A549 (cell line): ENCODE measurements around the gene LRRC19.
A peak's percentile ranks its signal among the peaks of the same experiment; 100 is the strongest.

Experiments used
- BHLHE40 ChIP-seq: IDR thresholded peaks from 2 replicates; pipeline ENCODE4 v1.6.1; 2012; ENCODE audit warnings: low read depth, low read length, inconsistent platforms
- EP300 ChIP-seq, 2 experiments: fragments of >200 bp; sonication (Bioruptor Twin); formaldehyde crosslinking; IDR thresholded peaks; 2 replicates in 1 of 2; 3 replicates in 1 of 2; pipeline ENCODE4 v1.6.1; 2016 to 2017
- HDAC2 ChIP-seq: fragments of 200-600 bp; sonication (generic); IDR thresholded peaks from 2 replicates; pipeline ENCODE4 v1.6.1; 2016
- JUN ChIP-seq, 2 experiments: fragments of >200 bp; sonication (Bioruptor Twin); formaldehyde crosslinking; IDR thresholded peaks; 2 replicates in 1 of 2; 3 replicates in 1 of 2; pipeline ENCODE4 v1.6.1; 2016 to 2017
- NFE2L2 ChIP-seq: fragments of 150-350 bp; conservative IDR thresholded peaks from 2 replicates; pipeline ENCODE4 v1.6.1; 2014; ENCODE audit warnings: low read length
- POLR2A ChIP-seq: IDR thresholded peaks from 2 replicates; pipeline ENCODE4 v1.6.1; 2012; ENCODE audit warnings: mild to moderate bottlenecking, low read length
- TF ChIP-seq, protein P1 (sequence below): fragments of >200 bp; sonication (Bioruptor Twin); formaldehyde crosslinking; IDR thresholded peaks from 3 replicates; pipeline ENCODE4 v1.5.1; 2016
- TF ChIP-seq, protein P2 (sequence below): IDR thresholded peaks from 2 replicates; pipeline ENCODE4 v1.6.1; 2012; ENCODE audit warnings: low read depth, borderline replicate concordance
- TF ChIP-seq, protein P3 (sequence below): fragments of 200-600 bp; sonication (generic); IDR thresholded peaks from 2 replicates; pipeline ENCODE4 v1.6.1; 2016; ENCODE audit warnings: antibody characterized with exemption, mild to moderate bottlenecking, moderate library complexity

DNA sequence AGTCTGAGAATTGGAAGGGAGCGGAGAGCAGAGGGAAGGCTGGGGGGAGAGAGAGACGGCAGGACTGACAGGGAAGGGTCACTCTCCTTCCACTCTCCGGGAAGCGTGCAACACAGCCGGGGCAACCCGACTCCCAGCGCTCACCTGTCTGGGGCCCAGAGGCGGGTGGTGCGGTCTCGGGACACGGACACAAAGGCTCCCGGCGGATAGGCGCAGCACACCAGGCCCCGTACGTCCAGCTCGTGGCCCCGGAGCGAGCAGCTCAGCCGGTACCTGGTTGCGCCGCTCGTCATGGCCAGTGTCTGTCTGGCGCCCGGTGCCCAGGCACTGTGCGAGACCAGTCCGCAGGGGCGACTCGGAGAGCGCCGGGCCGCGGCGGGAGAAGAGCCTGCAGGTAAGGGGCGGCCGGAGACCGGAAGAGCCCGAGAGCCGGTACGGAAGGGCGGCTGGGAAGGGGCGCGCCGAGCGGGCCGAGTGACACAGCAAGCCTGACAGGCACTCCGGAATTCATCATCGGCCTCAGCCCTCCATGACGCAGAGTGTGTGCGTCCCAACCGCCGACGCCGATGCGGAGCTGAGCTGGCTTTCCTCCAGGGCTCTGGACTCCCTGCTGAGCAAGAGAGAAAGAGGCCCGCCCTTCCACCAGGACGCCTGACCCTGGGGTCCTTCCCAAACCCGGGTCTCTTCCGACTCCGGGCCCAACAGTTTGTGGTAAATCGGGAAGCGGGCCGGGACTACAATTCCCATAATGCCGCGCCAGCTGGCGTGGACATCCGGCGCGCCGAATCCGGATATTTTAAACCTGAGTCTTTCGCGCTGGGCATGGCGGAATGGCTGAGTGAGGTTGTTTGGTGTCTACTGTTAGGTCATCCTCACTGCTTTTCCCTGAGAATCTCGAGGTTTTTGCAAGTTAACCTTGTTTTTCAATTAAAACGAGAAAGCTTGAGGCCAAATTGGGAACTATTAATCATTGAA lies 58.4 kb downstream of the LRRC19 start, which contains the start of gene PLAA:
- TF ChIP-seq POLR2A, result no peak; the same call in none of the 2 replicates
- TF ChIP-seq, protein P1, sequence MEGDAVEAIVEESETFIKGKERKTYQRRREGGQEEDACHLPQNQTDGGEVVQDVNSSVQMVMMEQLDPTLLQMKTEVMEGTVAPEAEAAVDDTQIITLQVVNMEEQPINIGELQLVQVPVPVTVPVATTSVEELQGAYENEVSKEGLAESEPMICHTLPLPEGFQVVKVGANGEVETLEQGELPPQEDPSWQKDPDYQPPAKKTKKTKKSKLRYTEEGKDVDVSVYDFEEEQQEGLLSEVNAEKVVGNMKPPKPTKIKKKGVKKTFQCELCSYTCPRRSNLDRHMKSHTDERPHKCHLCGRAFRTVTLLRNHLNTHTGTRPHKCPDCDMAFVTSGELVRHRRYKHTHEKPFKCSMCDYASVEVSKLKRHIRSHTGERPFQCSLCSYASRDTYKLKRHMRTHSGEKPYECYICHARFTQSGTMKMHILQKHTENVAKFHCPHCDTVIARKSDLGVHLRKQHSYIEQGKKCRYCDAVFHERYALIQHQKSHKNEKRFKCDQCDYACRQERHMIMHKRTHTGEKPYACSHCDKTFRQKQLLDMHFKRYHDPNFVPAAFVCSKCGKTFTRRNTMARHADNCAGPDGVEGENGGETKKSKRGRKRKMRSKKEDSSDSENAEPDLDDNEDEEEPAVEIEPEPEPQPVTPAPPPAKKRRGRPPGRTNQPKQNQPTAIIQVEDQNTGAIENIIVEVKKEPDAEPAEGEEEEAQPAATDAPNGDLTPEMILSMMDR, result no peak
- no peak for TF ChIP-seq EP300 (IDR thresholded peaks at IDR 0.05)
- TF ChIP-seq, protein P2, sequence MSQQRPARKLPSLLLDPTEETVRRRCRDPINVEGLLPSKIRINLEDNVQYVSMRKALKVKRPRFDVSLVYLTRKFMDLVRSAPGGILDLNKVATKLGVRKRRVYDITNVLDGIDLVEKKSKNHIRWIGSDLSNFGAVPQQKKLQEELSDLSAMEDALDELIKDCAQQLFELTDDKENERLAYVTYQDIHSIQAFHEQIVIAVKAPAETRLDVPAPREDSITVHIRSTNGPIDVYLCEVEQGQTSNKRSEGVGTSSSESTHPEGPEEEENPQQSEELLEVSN, result no peak
- TF ChIP-seq, protein P3, sequence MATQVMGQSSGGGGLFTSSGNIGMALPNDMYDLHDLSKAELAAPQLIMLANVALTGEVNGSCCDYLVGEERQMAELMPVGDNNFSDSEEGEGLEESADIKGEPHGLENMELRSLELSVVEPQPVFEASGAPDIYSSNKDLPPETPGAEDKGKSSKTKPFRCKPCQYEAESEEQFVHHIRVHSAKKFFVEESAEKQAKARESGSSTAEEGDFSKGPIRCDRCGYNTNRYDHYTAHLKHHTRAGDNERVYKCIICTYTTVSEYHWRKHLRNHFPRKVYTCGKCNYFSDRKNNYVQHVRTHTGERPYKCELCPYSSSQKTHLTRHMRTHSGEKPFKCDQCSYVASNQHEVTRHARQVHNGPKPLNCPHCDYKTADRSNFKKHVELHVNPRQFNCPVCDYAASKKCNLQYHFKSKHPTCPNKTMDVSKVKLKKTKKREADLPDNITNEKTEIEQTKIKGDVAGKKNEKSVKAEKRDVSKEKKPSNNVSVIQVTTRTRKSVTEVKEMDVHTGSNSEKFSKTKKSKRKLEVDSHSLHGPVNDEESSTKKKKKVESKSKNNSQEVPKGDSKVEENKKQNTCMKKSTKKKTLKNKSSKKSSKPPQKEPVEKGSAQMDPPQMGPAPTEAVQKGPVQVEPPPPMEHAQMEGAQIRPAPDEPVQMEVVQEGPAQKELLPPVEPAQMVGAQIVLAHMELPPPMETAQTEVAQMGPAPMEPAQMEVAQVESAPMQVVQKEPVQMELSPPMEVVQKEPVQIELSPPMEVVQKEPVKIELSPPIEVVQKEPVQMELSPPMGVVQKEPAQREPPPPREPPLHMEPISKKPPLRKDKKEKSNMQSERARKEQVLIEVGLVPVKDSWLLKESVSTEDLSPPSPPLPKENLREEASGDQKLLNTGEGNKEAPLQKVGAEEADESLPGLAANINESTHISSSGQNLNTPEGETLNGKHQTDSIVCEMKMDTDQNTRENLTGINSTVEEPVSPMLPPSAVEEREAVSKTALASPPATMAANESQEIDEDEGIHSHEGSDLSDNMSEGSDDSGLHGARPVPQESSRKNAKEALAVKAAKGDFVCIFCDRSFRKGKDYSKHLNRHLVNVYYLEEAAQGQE, result no peak
- no peak for TF ChIP-seq NFE2L2
- TF ChIP-seq HDAC2, result no peak
- peak; percentile 77 to 86; a peak in 4 of 5 replicates for TF ChIP-seq JUN (IDR thresholded peaks at IDR 0.05)
- TF ChIP-seq BHLHE40, result no peak
